CD4-positive, CD25-positive, alpha-beta regulatory T cell (primary cell): ENCODE results near the gene MAP1B. TPM values are rescaled to one million over a fixed set of nuclear protein-coding genes. Genes with fewer than 3 reads are reported as not detected.

ENCODE experiments used
- ATAC-seq, 2 donors: fragments of 150-1000 bp; cut with Tn5 transposase; one replicate each; pipeline ENCODE4 v1.10.0; 2021; ENCODE audit warnings: low read depth in 2 of 2, moderate number of reproducible peaks in 2 of 2, moderate library complexity in 1 of 2
- DNase-seq, 3 donors: peaks; one replicate each; pipeline versions ENCODE4 v3.0.0 to v3.0.0-alpha.2; 2012 to 2022; ENCODE audit warnings: mixed read lengths in 1 of 3
- H3K27ac ChIP-seq: one replicate; pipeline ENCODE4 v1.7.0; 2013; ENCODE audit warnings: mild to moderate bottlenecking, low read length; ENCODE audit not compliant: insufficient read depth, poor library complexity, severe bottlenecking
- H3K27me3 ChIP-seq: one replicate; pipeline ENCODE4 v1.7.0; 2013; ENCODE audit warnings: low read length; ENCODE audit not compliant: control insufficient read depth, insufficient read depth
- H3K36me3 ChIP-seq: one replicate; pipeline ENCODE4 v1.7.0; 2013; ENCODE audit warnings: mild to moderate bottlenecking, low read length, moderate library complexity; ENCODE audit not compliant: control insufficient read depth, insufficient read depth
- H3K4me1 ChIP-seq: 2 replicates; pipeline ENCODE4 v1.7.0; 2013; ENCODE audit warnings: mild to moderate bottlenecking, low read length; ENCODE audit not compliant: insufficient read depth, control insufficient read depth, poor library complexity, severe bottlenecking
- H3K4me3 ChIP-seq: one replicate; pipeline ENCODE4 v1.7.0; 2013; ENCODE audit warnings: low read depth, mild to moderate bottlenecking, low read length, moderate library complexity
- H3K9me3 ChIP-seq, 2 experiments: 1 replicate in 1 of 2; 2 replicates in 1 of 2; pipeline ENCODE4 v1.7.0; 2013; ENCODE audit warnings: low read length in 2 of 2, mild to moderate bottlenecking in 1 of 2, moderate library complexity in 1 of 2; ENCODE audit not compliant: control insufficient read depth in 2 of 2
- H3K27ac Mint-ChIP-seq, 3 donors: one replicate each; pipeline ENCODE4 v1.8.0; 2020 to 2022; ENCODE audit warnings: mild to moderate bottlenecking in 3 of 3, mixed read lengths in 3 of 3, moderate library complexity in 2 of 3
- H3K27me3 Mint-ChIP-seq: one replicate; pipeline ENCODE4 v1.8.0; 2022; ENCODE audit warnings: mild to moderate bottlenecking, mixed read lengths
- H3K36me3 Mint-ChIP-seq: one replicate; pipeline ENCODE4 v1.8.0; 2020; ENCODE audit warnings: mixed read lengths
- H3K4me1 Mint-ChIP-seq, 4 donors: one replicate each; pipeline ENCODE4 v1.8.0; 2020 to 2022; ENCODE audit warnings: mixed read lengths in 4 of 4, mild to moderate bottlenecking in 1 of 4
- H3K4me3 Mint-ChIP-seq, 4 donors: one replicate each; pipeline ENCODE4 v1.8.0; 2020 to 2022; ENCODE audit warnings: mild to moderate bottlenecking in 4 of 4, mixed read lengths in 4 of 4, moderate library complexity in 3 of 4
- H3K9me3 Mint-ChIP-seq, 7 donors: one replicate each; pipeline ENCODE4 v1.8.0; 2020 to 2022; ENCODE audit warnings: mixed read lengths in 7 of 7, mild to moderate bottlenecking in 3 of 7, moderate library complexity in 2 of 7
- polyA plus RNA-seq, 4 donors: library from polyadenylated mRNA; unstranded; fragments of 300-500 nt; fragmentation: Illumina TruSeq; gene quantifications; one replicate each; pipeline ENCODE4 v1.2.3, GENCODE V29; 2021
- total RNA-seq: library from RNA; stranded (reverse); gene quantifications from one replicate; pipeline ENCODE4 v1.2.3, GENCODE V29; 2022

Gene MAP1B
- total and polyA plus RNA-seq, 5 donors from 2014 or later = 0.12 to 0.23 (median 0.14) TPM

- Mint-ChIP-seq H3K9me3 (peaks cover 0 to 1% (median 0%) of the 10 kb centered on the region in 7 donors), H3K27me3 (peaks cover 47% of the 10 kb centered on the region), H3K27ac (no peak overlapping the region), H3K4me3 (no peak overlapping the region), H3K4me1 (no peaks in the 10 kb centered on the region), H3K36me3 (peaks cover 3% of the 10 kb centered on the region)
- Histone ChIP-seq H3K27me3 (peaks cover 10% of the 10 kb centered on the region), H3K4me3 (no peak overlapping the region), H3K27ac (no peak overlapping the region), H3K4me1 (no peaks in the 10 kb centered on the region), H3K9me3 (no peaks in the 10 kb centered on the region), H3K36me3 (no peaks in the 10 kb centered on the region)
- DNase-seq = no peak
- ATAC-seq = no peak
These were observed 72.7 kb downstream of the MAP1B start for GRCh38 chr5:72179816-72180440.

GRCh38 chr5:72180925-72181324 is 73.7 kb downstream of the MAP1B start:
- Mint-ChIP-seq H3K9me3 (peaks cover 0 to 1% (median 0%) of the 10 kb centered on the region in 7 donors), H3K27ac (no peak overlapping the region), H3K4me3 (no peak overlapping the region), H3K36me3 (peaks cover 3% of the 10 kb centered on the region), H3K4me1 (no peaks in the 10 kb centered on the region), H3K27me3 (peaks cover 42% of the 10 kb centered on the region)
- no peak for ATAC-seq
- H3K9me3 ChIP-seq = no peaks in the 10 kb centered on the region
- DNase-seq = no peak
- no peak overlapping the region for H3K27ac ChIP-seq
- no peak overlapping the region for H3K4me3 ChIP-seq
- H3K36me3 ChIP-seq = no peaks in the 10 kb centered on the region
- H3K27me3 ChIP-seq = peaks cover 10% of the 10 kb centered on the region
- no peaks in the 10 kb centered on the region for H3K4me1 ChIP-seq

- peaks cover 49% of the 10 kb centered on the region for H3K27me3 Mint-ChIP-seq
These were observed 75.4 kb downstream of the MAP1B start for GRCh38 chr5:72182686-72183085.

DNA sequence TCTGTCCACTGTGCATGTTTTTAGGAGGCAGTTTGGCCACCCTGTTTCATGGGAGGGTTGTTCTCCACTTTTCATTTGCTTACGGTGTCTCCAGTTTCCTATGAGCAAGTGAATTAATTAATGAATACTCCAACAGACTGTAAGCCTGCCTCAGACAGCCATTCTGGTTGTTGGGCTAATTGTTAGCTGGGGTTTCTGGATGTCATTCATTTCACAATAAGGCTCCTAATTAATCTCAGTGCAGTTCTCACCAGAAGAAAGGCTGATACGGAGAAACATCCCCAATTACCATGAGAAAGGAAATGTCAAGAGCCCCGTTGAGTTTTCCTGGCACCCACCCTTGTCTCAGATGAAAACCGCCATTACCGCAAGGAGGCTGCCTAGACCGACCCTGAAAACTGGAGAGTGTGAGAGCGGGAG is 75.8 kb downstream of the MAP1B start:
- Histone ChIP-seq H3K4me1 (no peaks in the 10 kb centered on the region), H3K4me3 (no peak overlapping the region), H3K27ac (no peak overlapping the region), H3K36me3 (no peaks in the 10 kb centered on the region), H3K9me3 (no peaks in the 10 kb centered on the region), H3K27me3 (peaks cover 12% of the 10 kb centered on the region)
- H3K36me3 Mint-ChIP-seq = peaks cover 3% of the 10 kb centered on the region
- H3K4me1 Mint-ChIP-seq = no peaks in the 10 kb centered on the region
- DNase-seq (no peak), ATAC-seq (no peak)
- H3K27ac Mint-ChIP-seq = no peak overlapping the region
- peaks cover 45% of the 10 kb centered on the region for H3K27me3 Mint-ChIP-seq
- no peak overlapping the region for H3K4me3 Mint-ChIP-seq
- peaks cover 0 to 1% (median 0%) of the 10 kb centered on the region in 7 donors for H3K9me3 Mint-ChIP-seq

More at GRCh38 chr5:72182686-72183085, 75.4 kb downstream of the MAP1B start:
- Histone ChIP-seq H3K27ac (no peak overlapping the region), H3K4me1 (no peaks in the 10 kb centered on the region), H3K9me3 (no peaks in the 10 kb centered on the region), H3K27me3 (peaks cover 8% of the 10 kb centered on the region), H3K36me3 (no peaks in the 10 kb centered on the region), H3K4me3 (no peak overlapping the region)
- Mint-ChIP-seq H3K9me3 (peaks cover 0 to 1% (median 0%) of the 10 kb centered on the region in 7 donors), H3K4me1 (no peaks in the 10 kb centered on the region), H3K27ac (no peak overlapping the region), H3K4me3 (no peak overlapping the region), H3K36me3 (peaks cover 3% of the 10 kb centered on the region)
- DNase-seq (no peak), ATAC-seq (no peak)

GRCh38 chr5:72184408-72184807 is 77.1 kb downstream of the MAP1B start:
- Mint-ChIP-seq H3K4me3 (no peak overlapping the region), H3K27me3 (peaks cover 45% of the 10 kb centered on the region)

DNA sequence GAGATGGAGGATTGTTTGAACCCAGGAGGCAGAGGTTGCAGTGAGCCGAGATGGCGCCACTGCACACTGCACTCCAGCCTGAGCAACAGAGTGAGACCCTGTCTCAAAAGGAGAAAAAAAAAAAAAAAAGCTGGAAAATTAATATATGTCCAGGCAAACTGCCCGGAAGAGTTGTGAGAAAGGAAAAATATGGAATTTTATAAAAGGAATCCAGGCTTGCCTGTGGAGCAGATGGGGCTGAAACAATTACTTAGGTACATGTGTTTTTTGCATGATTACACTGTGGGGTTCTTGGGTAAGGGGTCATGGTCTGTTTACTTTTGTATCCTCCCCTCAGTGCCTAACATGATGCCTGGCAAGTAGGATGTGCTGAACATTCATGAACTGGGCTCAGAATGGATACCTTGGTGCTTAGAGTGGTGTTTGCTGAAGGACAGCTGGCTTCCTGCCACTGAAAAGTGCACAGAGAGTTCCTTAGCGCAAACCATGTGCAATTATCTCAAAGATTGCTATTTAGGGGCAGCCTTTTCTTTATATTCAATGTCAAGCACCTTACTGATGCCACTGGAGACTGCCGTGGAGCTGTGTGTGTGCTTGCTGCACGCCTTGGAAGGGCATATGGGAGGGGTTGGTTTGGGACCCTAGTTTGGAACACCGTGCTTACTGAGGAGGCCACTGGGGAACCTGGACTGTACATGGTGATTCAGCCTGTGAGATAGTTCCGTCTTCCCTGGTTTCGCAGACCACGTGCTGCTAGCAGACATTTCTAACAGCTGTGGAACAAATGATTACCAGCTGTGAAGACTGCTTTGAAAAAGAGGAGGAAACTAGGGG is 78.4 kb downstream of the MAP1B start:
- Histone ChIP-seq H3K27ac (no peak overlapping the region), H3K4me3 (no peak overlapping the region), H3K4me1 (no peaks in the 10 kb centered on the region), H3K9me3 (no peaks in the 10 kb centered on the region), H3K36me3 (no peaks in the 10 kb centered on the region), H3K27me3 (peaks cover 12% of the 10 kb centered on the region)
- Mint-ChIP-seq H3K27ac (no peak overlapping the region), H3K27me3 (peaks cover 43% of the 10 kb centered on the region), H3K36me3 (no peaks in the 10 kb centered on the region), H3K4me1 (no peaks in the 10 kb centered on the region), H3K9me3 (peaks cover 0 to 1% (median 0%) of the 10 kb centered on the region in 7 donors), H3K4me3 (no peak overlapping the region)
- DNase-seq (no peak), ATAC-seq (no peak)

More at GRCh38 chr5:72184408-72184807, 77.1 kb downstream of the MAP1B start:
- ATAC-seq (no peak), DNase-seq (no peak)
- H3K9me3 ChIP-seq = no peaks in the 10 kb centered on the region
- H3K27me3 ChIP-seq = peaks cover 12% of the 10 kb centered on the region
- Mint-ChIP-seq H3K36me3 (peaks cover 3% of the 10 kb centered on the region), H3K4me1 (no peaks in the 10 kb centered on the region), H3K9me3 (peaks cover 0 to 1% (median 0%) of the 10 kb centered on the region in 7 donors), H3K27ac (no peak overlapping the region)
- no peaks in the 10 kb centered on the region for H3K4me1 ChIP-seq
- H3K4me3 ChIP-seq = no peak overlapping the region
- no peaks in the 10 kb centered on the region for H3K36me3 ChIP-seq
- H3K27ac ChIP-seq = no peak overlapping the region

GRCh38 chr5:72187388-72188075 is 80.3 kb downstream of the MAP1B start:
- no peak overlapping the region for H3K4me3 ChIP-seq
- no peaks in the 10 kb centered on the region for H3K4me1 ChIP-seq
- no peaks in the 10 kb centered on the region for H3K9me3 ChIP-seq
- Mint-ChIP-seq H3K9me3 (peaks cover 0 to 2% (median 0%) of the 10 kb centered on the region in 7 donors), H3K27me3 (peaks cover 39% of the 10 kb centered on the region), H3K4me1 (no peaks in the 10 kb centered on the region), H3K36me3 (no peaks in the 10 kb centered on the region), H3K4me3 (no peak overlapping the region), H3K27ac (no peak overlapping the region)
- H3K27me3 ChIP-seq = peaks cover 12% of the 10 kb centered on the region
- no peaks in the 10 kb centered on the region for H3K36me3 ChIP-seq
- H3K27ac ChIP-seq = no peak overlapping the region
- no peak for ATAC-seq
- DNase-seq = no peak
